NCI-H82 (cell line): ENCODE measurements around the gene ARMC9.
"Not testable (repeated sequence)": the region's sequence is repeated elsewhere in the genome, so short reads cannot be mapped to it uniquely, and the experiment has no call there.

Experiments
- DNase-seq: peaks from one replicate; lab custom pipeline; 2025; lab: John Stamatoyannopoulos, UW

The ARMC9 gene

GRCh38 chr2:231290321-231291015, 92.0 kb downstream of the ARMC9 start:
- no peak for DNase-seq

- no peak for DNase-seq
These were observed 94.2 kb downstream of the ARMC9 start for GRCh38 chr2:231292472-231293134.

DNA sequence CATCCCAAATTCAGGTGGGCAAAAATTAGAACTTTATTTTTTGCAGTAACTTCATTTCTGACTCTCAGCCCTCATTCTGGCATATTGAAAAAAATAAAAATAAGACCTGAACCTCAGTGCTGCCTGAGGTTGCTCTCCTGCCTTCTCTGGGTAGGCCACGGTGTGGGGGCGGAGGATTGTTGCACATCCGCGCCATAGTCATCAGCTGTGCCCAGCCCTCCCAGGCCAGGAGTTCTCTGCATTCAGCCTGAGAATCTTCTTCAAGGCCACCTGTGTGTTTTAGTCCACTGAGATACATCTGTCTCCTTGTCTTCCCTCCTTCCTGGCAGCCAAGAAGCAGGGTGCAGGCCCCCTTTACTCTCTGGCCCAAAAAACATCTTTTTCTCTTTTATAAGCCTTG, 94.7 kb downstream of the ARMC9 start:
- DNase-seq = no peak

DNA sequence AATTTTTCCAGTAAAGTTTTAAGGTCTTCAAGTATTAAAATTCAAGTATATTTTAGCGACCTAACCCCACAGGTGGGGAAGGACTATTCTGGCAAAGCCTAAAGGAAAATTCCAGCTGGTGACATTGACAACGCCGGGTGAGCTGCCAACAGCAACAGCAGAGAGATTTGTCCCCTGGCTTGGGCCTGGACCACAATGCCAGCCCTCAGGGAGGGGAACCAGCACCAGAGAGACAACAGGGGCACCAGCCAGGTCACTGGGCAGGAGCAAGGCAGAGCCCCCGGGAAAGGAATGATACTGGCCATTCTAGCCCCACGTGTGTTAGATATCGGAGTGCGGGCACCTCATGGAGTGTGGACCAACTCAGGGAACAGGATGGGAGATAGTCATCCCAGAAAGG, 95.7 kb downstream of the ARMC9 start:
- DNase-seq = no peak

DNA sequence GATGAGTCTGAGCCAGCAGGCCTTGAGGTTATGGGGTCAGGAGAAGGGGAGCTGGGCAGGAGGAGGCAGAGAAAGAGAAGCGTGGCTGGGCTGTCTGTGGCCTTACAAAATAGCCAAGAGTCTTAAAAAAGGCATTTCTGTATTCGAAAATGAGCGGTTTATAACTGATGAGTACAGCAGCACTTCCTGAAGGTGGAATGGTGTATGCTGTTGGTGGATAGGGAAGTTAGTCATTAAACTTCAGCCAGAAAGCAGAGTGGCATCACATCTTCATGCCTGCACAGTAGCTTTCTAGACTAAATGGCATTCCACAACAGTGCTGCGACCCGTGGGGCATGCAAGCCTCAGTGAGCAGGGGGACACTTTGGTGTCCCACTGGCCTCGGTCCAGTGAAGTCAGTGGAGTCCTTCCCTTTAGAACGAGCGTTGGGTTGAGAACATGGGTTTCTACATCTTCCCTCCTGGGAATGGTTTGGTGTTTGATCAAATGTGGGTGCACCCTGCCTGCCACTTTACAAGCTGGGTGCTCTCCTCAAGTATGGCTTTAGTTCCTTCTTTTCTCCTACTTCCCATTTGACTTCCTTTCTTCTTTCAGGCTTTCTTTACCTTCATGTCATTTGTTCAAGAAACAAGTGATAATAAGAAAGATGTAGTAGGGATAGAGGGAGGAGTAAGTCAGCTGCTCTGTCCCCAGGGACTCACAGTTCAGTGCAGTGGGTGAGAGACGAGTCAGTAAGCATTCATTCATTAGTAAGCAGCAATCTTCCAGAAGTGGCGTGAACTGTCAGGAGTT, 96.3 kb downstream of the ARMC9 start:
- no peak for DNase-seq

GRCh38 chr2:231295363-231295655, 96.9 kb downstream of the ARMC9 start:
- no peak for DNase-seq

DNA sequence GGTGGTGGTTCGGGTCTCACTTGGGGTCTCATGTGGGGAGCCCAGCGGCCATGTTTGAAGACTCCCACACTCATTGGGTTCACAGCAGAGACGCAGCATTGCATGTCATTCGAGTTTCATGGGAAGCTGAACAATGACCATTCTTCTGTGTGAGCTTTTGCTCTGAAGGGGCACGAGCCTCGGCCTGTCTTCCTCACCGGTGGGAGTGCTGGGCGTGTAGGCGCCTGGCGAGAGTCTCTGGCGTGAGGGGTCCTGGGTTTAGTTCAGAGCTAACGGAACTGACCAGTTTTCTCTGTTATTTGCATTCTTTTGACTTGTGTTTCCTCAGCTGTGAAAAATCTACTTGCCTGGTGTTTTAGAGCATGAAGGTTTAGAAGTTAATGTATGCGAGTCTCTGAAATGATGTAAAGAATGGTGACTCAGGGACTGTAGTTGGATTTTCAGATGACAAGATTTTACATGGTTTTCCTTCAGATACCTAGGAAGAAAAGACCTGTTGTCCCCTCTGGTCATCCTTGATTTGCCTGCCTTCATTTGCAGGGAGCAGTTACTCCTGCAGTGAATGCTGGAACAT, 98.1 kb downstream of the ARMC9 start:
- no peak for DNase-seq

GRCh38 chr2:231297108-231297908, 98.9 kb downstream of the ARMC9 start:
- peak; percentile 72 for DNase-seq

DNA sequence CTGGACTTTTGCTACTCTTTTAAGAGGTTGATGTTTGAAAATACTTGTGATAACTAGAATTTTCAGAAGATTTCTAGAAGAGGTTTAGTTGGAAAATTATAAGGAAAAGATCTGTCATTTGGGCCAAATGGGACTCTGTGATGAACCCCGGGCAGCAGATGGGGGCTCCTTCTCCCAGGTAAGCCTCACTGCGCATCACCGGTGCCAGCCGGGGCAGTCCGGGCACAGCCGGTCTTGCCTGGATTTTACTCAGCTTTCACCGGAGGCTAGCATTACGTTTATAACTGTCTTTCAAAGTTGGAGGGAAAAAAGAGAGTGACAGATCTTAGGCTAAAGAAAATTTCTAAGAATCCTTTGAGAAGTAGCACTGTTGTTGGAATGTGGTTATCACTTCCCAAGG, 99.7 kb downstream of the ARMC9 start:
- DNase-seq = no peak

DNA sequence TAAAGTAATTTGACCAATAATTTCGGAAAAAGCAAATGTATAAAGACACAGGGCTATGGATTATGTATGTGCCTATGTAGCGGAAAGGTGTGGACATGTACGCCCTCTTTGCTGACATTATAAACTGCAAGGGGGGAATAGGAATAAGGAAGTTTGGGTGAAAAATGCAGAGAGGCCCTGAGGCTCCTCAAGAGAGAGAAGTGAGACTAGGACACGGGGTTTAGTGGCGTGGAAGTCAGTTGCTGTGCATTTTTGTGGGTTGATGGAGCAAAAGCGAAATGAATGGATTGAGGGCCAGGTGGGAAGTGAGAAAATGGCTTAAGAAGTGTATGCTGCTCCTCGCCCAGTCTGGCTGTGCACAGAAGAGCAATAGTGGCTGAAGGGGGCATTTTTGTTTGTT, 100.8 kb downstream of the ARMC9 start:
- DNase-seq = no peak

GRCh38 chr2:231300020-231300721, 101.7 kb downstream of the ARMC9 start:
- no peak for DNase-seq

GRCh38 chr2:231300722-231301076, 102.3 kb downstream of the ARMC9 start:
- DNase-seq = no peak

DNA sequence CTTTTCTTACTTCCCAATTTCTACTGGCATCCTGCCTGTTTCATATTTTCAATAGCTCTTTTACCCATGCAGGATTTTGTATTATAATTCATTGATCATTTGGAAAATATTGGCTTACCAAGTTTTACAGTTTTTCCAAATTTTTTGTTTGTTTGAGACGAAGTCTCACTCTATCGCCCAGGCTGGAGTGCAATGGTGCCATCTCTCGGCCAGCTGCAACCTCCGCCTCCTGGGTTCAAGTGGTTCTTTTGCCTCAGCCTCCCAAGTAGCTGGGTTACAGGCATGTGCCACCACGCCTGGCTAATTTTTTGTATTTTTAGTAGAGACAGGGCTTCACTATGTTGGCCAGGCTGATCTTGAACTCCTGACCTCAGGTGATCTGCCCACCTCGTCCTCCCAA, 105.8 kb downstream of the ARMC9 start:
- not testable (repeated sequence) for DNase-seq

DNA sequence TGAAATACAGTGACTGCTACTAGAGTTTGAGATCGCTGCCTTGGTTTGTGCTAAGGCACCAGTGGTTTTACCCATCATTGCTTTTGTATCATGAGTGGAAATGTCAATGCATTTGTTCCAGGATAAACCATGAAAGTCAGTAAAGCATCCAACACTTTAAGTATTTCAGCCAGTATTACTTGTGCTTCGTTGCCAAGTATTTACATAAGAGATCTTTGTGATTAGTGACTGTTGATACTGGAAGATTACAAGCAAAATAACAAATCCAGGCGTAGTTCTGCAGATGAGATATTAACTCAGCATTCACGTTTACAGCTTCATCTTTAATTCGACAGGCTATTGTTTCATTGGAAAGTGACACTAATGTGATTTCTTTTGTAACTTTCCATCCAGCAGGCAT, 106.8 kb downstream of the ARMC9 start:
- DNase-seq = no peak

GRCh38 chr2:231306791-231307393, 108.5 kb downstream of the ARMC9 start:
- no peak for DNase-seq

GRCh38 chr2:231308219-231308618, 109.8 kb downstream of the ARMC9 start:
- no peak for DNase-seq

DNA sequence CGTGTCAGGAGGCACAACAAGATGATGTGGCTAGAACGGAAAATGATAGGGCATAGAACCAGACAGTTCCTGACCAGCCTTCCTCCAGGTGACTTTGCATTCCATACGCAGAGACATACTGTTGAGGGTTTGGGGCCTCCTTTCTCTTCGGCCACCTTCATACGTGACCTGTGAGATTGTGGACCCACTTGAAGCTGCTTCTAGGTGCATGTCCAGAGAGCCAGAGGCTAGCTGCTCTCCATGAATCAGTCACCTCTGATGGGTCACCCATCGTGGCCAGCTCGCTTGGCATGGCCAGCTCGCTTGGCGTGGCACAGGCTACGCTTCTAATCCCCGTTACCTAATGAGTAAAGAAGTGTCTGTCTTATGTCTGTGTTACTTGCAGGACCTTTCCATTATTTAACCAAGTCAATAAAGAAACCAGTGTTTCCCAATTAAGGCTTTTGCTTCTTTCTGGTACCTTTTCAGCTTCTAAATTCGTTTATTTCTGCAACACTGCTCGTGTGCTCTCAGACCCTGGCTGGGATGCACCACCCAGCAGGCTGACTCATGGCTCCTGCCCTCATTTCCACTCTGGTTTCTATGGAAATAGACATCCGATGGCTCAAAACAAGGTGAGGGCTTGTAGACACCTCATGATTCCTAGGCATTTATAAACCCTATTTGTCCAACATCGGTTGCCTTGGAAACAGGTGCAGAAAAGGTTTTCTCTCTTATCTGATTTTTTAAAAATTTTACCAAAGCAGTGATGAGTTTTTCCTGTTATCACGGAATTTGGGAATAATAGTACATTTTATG, 110.4 kb downstream of the ARMC9 start:
- DNase-seq = no peak

GRCh38 chr2:231312066-231312465, 113.6 kb downstream of the ARMC9 start:
- DNase-seq = no peak

DNA sequence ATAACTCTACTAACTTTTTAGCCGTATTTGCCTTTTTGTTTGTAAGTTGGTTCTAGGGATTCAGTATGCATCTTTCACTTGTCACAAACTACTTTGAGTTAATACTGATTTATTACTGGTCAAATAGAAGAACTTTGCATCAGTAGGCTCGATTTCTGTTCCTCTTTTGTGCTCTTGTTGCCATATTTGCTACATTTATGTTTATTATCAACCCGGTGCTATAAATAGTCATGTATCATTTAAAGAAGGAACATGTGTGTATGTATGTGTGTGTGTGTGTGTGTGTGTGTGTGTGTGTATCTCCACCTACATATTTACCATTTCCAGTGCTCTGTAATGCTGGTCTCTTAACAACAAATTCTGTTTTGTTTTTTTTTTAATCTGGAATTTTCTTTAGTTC, 117.5 kb downstream of the ARMC9 start:
- no peak for DNase-seq

DNA sequence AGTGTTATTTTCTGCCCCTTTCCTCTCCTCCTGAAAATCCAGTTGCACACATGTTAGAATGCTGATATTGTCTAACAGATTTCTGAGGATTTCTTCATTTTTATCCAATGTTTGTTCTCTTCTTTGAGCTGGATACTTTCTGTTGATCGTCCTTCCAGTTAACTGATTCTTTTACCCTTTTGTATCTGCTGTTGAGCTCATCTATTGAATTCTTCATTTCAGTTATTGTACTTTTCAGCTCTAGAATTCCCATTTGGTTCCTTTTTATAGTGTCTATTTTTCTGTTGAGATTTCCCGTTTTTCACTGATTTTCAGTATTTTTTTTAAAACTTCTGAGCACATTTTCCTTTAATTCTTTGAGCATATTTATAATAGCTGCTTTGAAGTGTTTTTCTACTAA, 119.1 kb downstream of the ARMC9 start:
- no peak for DNase-seq
